IMR-90 (cell line): ENCODE measurements around the gene SMOC1.

Source experiments
- BHLHE40 ChIP-seq: fragments of 150-350 bp; IDR thresholded peaks from 2 replicates; pipeline ENCODE4 v1.6.1; 2016; ENCODE audit warnings: mild to moderate bottlenecking, low read depth, low read length
- CEBPB ChIP-seq: IDR thresholded peaks from 2 replicates; pipeline ENCODE4 v1.6.1; 2012; ENCODE audit warnings: low read depth, low read length, improper control_type of control experiment
- CHD1 ChIP-seq: IDR thresholded peaks from 2 replicates; pipeline ENCODE4 v1.6.1; 2012; ENCODE audit warnings: low read depth, low read length, improper control_type of control experiment
- CTCF ChIP-seq: conservative IDR thresholded peaks from 2 replicates; pipeline ENCODE4 v1.5.1; 2012; ENCODE audit warnings: mild to moderate bottlenecking, low read depth, low read length, improper control_type of control experiment
- FOS ChIP-seq: fragments of 150-350 bp; IDR thresholded peaks from 2 replicates; pipeline ENCODE4 v1.6.1; 2016; ENCODE audit warnings: low read depth, low read length
- MAFK ChIP-seq: IDR thresholded peaks from 2 replicates; pipeline ENCODE4 v1.6.1; 2012; ENCODE audit warnings: low read depth, low read length, improper control_type of control experiment
- MAZ ChIP-seq: IDR thresholded peaks from 2 replicates; pipeline ENCODE4 v1.6.1; 2012; ENCODE audit warnings: low read depth, mild to moderate bottlenecking, low read length, improper control_type of control experiment, moderate library complexity, borderline replicate concordance
- MXI1 ChIP-seq: IDR thresholded peaks from 2 replicates; pipeline ENCODE4 v1.6.1; 2012; ENCODE audit warnings: low read depth, mild to moderate bottlenecking, low read length, moderate library complexity, borderline replicate concordance
- NFE2L2 ChIP-seq: fragments of 150-350 bp; IDR thresholded peaks from 2 replicates; pipeline ENCODE4 v1.6.1; 2016; ENCODE audit warnings: low read depth, mild to moderate bottlenecking, low read length
- POLR2A ChIP-seq: IDR thresholded peaks from 2 replicates; pipeline ENCODE4 v1.6.1; 2012; ENCODE audit warnings: mild to moderate bottlenecking, low read depth, low read length
- RAD21 ChIP-seq: IDR thresholded peaks from 2 replicates; pipeline ENCODE4 v1.6.1; 2012; ENCODE audit warnings: low read length, improper control_type of control experiment
- RCOR1 ChIP-seq: IDR thresholded peaks from 2 replicates; pipeline ENCODE4 v1.6.1; 2012; ENCODE audit warnings: mild to moderate bottlenecking, low read length, improper control_type of control experiment; ENCODE audit not compliant: insufficient replicate concordance
- RFX5 ChIP-seq: IDR thresholded peaks from 2 replicates; pipeline ENCODE4 v1.8.0; 2012; ENCODE audit warnings: low read depth, mild to moderate bottlenecking, low read length, moderate library complexity
- SMC3 ChIP-seq: fragments of 150-350 bp; IDR thresholded peaks from 2 replicates; pipeline ENCODE4 v1.6.1; 2016; ENCODE audit warnings: low read depth, mild to moderate bottlenecking, antibody characterized with exemption, low read length, moderate library complexity

GRCh38 chr14:69909826-69910550 is 30.8 kb downstream of the SMOC1 start:
- TF ChIP-seq POLR2A (no peak), CHD1 (no peak), FOS (no peak), CTCF (no peak), CEBPB (no peak), RAD21 (no peak), MAFK (no peak), RCOR1 (no peak), MAZ (no peak), SMC3 (no peak), RFX5 (no peak), BHLHE40 (no peak), MXI1 (no peak), NFE2L2 (no peak)
